Measurements from ENCODE around the gene SAMD8. TPM values are rescaled to one million over a fixed set of nuclear protein-coding genes. Genes with fewer than 3 reads are reported as not detected.
A peak's percentile ranks its signal among the peaks of the same experiment; 100 is the strongest.
"Not testable (repeated sequence)": the region's sequence is repeated elsewhere in the genome, so short reads cannot be mapped to it uniquely, and the experiment has no call there.

The SAMD8 gene
- polyA plus RNA-seq, 6 donors from 2014 or later, result 11.9 to 20.1 (median 15.6) TPM

GRCh38 chr10:75203724-75204123 lies 92.3 kb downstream of the SAMD8 start:
- ATAC-seq (ENCODE audit: low read depth in 2 of 2) (no peak), DNase-seq (no peak)
- Mint-ChIP-seq H3K4me1 (peaks cover 0 to 4% (median 0%) of the 10 kb centered on the region in 3 donors), H3K4me3 (no peak overlapping the region), H3K36me3 (no peaks in the 10 kb centered on the region), H3K9me3 (no peaks in the 10 kb centered on the region), H3K27me3 (no peaks in the 10 kb centered on the region), H3K27ac (no peak overlapping the region)

DNA sequence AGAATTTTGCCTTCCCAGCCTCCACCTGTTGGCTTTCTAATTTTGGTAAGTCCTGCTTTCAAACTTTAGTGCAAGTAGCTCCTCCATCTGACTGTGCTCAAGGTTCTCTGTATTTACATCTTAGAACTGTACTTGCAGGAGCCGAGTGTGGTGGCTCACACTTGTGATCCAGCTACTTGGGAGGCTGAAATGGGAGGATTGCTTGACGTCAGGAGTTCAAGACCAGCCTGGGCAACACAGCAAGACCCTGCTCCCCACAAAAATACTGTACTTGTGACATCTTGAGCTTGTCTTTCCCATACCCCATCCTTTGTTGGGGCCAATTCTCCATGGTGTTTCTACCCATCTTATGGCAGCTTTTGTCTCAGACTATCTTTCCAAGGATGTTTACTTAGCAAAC lies 94.5 kb downstream of the SAMD8 start:
- H3K9me3 Mint-ChIP-seq, result no peaks in the 10 kb centered on the region
- no peaks in the 10 kb centered on the region for H3K36me3 Mint-ChIP-seq
- peaks cover 0 to 8% (median 5%) of the 10 kb centered on the region in 3 donors for H3K4me1 Mint-ChIP-seq
- no peak for ATAC-seq (ENCODE audit: low read depth in 2 of 2)
- H3K4me3 Mint-ChIP-seq, result no peak overlapping the region
- no peaks in the 10 kb centered on the region for H3K27me3 Mint-ChIP-seq
- DNase-seq, result no peak
- H3K27ac Mint-ChIP-seq, result no peak overlapping the region

DNA sequence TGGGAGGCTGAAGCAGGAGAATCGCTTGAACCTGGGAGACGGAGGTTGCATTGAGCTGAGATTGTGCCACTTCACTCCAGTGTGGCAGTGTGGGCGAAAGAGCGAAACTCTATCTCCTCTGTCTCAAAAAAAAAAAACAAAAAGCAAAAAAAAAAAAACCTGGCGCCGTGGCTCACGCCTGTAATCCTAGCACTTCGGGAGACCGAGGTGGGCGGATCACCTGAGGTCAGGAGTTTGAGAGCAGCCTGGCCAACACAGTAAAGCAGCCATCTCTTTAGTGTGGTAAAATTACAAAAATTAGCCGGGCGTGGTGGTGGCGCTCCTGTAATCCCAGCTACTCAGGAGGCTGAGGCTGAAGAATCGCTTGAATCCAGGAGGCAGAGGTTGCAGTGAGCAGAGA lies 95.2 kb downstream of the SAMD8 start:
- not testable (repeated sequence) for ATAC-seq (ENCODE audit: low read depth in 2 of 2); H3K27me3 Mint-ChIP-seq; DNase-seq; H3K9me3 Mint-ChIP-seq; H3K36me3 Mint-ChIP-seq
- Mint-ChIP-seq H3K27ac (peak overlapping the region in 1 of 6 donors; percentile 66), H3K4me1 (peaks cover 5 to 14% (median 10%) of the 10 kb centered on the region in 3 donors), H3K4me3 (peak overlapping the region in 1 of 8 donors; percentile 47)

GRCh38 chr10:75207079-75207856 lies 95.8 kb downstream of the SAMD8 start:
- no peaks in the 10 kb centered on the region for H3K36me3 Mint-ChIP-seq
- DNase-seq (no peak), ATAC-seq (ENCODE audit: low read depth in 2 of 2) (no peak)
- no peaks in the 10 kb centered on the region for H3K9me3 Mint-ChIP-seq
- H3K27ac Mint-ChIP-seq, result peak overlapping the region in 4 of 6 donors; percentile 22 to 66 (median 40)
- H3K27me3 Mint-ChIP-seq, result no peaks in the 10 kb centered on the region
- H3K4me1 Mint-ChIP-seq, result peaks cover 6 to 16% (median 11%) of the 10 kb centered on the region in 3 donors
- peak overlapping the region in 3 of 8 donors; percentile 16 to 84 (median 30) for H3K4me3 Mint-ChIP-seq

DNA sequence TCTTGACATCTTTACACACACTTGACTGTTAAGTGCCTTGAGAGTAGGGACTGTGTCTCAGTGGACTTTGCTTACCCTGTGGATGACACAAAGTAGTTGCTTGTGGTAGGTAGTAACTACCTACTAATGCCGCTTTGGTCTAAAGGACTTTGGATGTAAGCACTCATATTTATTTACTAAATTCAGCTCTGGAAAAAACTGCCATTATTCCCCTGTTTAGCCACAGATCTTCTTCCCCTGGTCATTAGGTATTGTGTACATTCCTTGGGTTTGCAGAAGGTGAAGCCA lies 96.3 kb downstream of the SAMD8 start:
- Mint-ChIP-seq H3K4me3 (peak overlapping the region in 1 of 8 donors; percentile 84), H3K27me3 (no peaks in the 10 kb centered on the region), H3K36me3 (no peaks in the 10 kb centered on the region), H3K4me1 (peaks cover 6 to 21% (median 11%) of the 10 kb centered on the region in 3 donors), H3K9me3 (no peaks in the 10 kb centered on the region), H3K27ac (peak overlapping the region in 2 of 6 donors; percentile 59 to 98)
- ATAC-seq (ENCODE audit: low read depth in 2 of 2) (no peak), DNase-seq (no peak)

- no peaks in the 10 kb centered on the region for H3K9me3 Mint-ChIP-seq
- H3K27me3 Mint-ChIP-seq, result no peaks in the 10 kb centered on the region
- ATAC-seq (ENCODE audit: low read depth in 2 of 2), result no peak
- peaks cover 6 to 23% (median 11%) of the 10 kb centered on the region in 3 donors for H3K4me1 Mint-ChIP-seq
- DNase-seq, result no peak
- H3K4me3 Mint-ChIP-seq, result peak overlapping the region in 6 of 8 donors; percentile 12 to 84 (median 50)
- H3K36me3 Mint-ChIP-seq, result no peaks in the 10 kb centered on the region
- peak overlapping the region in 3 of 6 donors; percentile 59 to 98 (median 75) for H3K27ac Mint-ChIP-seq
These were observed 96.7 kb downstream of the SAMD8 start for GRCh38 chr10:75208181-75208580.

DNA sequence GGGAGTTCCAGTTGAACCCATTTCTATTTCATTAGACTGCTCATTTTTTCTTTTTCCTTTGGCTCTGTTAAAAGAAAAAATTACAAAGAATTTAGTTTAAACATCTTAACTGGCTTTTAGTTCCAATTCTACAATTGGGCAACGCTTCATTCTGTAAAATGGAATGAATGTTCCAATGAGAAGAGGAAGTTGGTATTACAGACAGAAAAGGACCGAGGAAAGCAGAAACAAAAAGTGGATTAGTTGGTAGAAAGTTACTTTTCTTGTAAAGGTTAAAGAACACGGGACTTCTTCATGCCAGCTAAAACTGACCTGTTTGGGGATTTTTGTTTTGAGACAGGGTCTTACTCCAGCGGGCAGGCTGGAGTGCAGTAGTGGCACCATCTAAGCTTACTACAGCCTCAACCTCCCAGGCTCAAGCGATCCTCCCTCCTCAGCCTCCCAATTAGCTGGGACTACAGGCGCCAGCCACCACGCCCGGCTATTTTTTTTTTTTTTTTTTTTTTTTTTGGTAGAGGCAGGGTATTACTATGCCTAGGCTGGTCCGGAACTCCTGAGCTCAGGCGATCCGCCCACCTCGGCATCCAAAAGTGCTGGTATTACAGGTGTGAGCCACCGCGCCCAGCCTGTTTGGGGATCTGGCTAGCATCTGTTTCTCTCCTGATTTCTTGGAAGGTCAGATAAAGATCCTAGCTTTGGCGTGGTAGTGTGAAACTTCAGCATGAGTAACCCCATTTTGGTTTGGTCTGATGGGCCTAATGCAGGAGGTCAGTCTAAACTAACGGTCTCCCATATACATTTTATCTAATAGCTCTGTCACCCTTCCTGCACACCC lies 97.8 kb downstream of the SAMD8 start:
- H3K27ac Mint-ChIP-seq, result peak overlapping the region; percentile 98 to 100 (median 100)
- H3K27me3 Mint-ChIP-seq, result no peaks in the 10 kb centered on the region
- no peaks in the 10 kb centered on the region for H3K9me3 Mint-ChIP-seq
- DNase-seq (no peak), ATAC-seq (ENCODE audit: low read depth in 2 of 2) (no peak)
- peaks cover 10 to 27% (median 11%) of the 10 kb centered on the region in 3 donors for H3K4me1 Mint-ChIP-seq
- peak overlapping the region; percentile 91 to 100 (median 99) for H3K4me3 Mint-ChIP-seq
- peaks cover 0 to 4% of the 10 kb centered on the region in 2 donors for H3K36me3 Mint-ChIP-seq

GRCh38 chr10:75209921-75210281 lies 98.4 kb downstream of the SAMD8 start:
- peaks cover 10 to 30% (median 11%) of the 10 kb centered on the region in 3 donors for H3K4me1 Mint-ChIP-seq
- H3K36me3 Mint-ChIP-seq, result peaks cover 0 to 4% of the 10 kb centered on the region in 2 donors
- no peaks in the 10 kb centered on the region for H3K9me3 Mint-ChIP-seq
- peak overlapping the region; percentile 91 to 100 (median 99) for H3K4me3 Mint-ChIP-seq
- H3K27ac Mint-ChIP-seq, result peak overlapping the region; percentile 98 to 100 (median 100)
- DNase-seq (no peak), ATAC-seq (ENCODE audit: low read depth in 2 of 2) (peak; percentile 52)
- no peaks in the 10 kb centered on the region for H3K27me3 Mint-ChIP-seq

- peaks cover 0 to 4% of the 10 kb centered on the region in 2 donors for H3K36me3 Mint-ChIP-seq
- H3K27me3 Mint-ChIP-seq, result no peaks in the 10 kb centered on the region
- H3K9me3 Mint-ChIP-seq, result no peaks in the 10 kb centered on the region
- H3K4me3 Mint-ChIP-seq, result peak within 1 kb of the TSS; percentile 91 to 100 (median 99)
- ATAC-seq (ENCODE audit: low read depth in 2 of 2) (peak; percentile 81), DNase-seq (peak; percentile 99)
- peak within 1 kb of the TSS; percentile 98 to 100 (median 100) for H3K27ac Mint-ChIP-seq
- H3K4me1 Mint-ChIP-seq, result peaks cover 10 to 30% (median 11%) of the 10 kb centered on the region in 3 donors
These were observed 99.0 kb downstream of the SAMD8 start, which contains the start of gene VDAC2 for GRCh38 chr10:75210282-75211006. Gene VDAC2 (plus strand): TSS chr10:75210796. CDS start chr10:75211159, 363 bp downstream.

DNA sequence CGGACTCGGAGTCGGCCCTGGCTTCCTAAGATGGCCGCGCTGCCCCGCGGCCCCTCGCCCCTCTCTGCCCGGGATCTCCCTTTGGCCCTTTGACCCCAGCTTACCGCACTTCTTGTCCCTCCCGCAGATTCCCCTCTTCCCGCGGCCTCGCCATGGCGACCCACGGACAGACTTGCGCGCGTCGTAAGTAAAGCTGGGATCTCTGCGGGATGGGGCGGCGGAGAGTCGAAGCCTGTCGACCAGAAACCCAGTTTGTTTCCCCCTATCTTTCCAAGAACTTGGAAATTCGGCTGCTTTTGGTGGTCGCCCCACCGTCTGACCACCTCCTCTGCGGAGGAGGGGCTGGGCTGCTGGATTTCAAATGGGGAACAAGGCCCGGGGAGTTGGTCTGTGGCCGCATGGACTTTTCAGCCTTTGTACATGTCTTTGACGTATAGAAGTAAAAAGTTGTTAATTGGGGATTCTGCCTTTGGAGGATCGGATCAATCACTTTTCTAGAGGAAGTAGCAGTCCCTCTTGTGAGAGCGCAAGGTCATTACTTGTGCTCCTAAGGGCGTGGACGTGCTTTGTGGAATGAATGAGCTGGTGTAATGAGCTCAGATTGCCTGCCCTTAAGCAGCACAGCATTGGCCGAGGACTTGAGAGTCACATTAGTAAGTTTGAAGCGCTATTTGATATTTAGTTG lies 99.7 kb downstream of the SAMD8 start:
- DNase-seq (peak; percentile 19), ATAC-seq (ENCODE audit: low read depth in 2 of 2) (no peak)
- H3K4me1 Mint-ChIP-seq, result peaks cover 11 to 34% (median 15%) of the 10 kb centered on the region in 3 donors
- H3K4me3 Mint-ChIP-seq, result peak overlapping the region; percentile 91 to 100 (median 98)
- no peaks in the 10 kb centered on the region for H3K9me3 Mint-ChIP-seq
- H3K36me3 Mint-ChIP-seq, result peaks cover 0 to 7% of the 10 kb centered on the region in 2 donors
- no peaks in the 10 kb centered on the region for H3K27me3 Mint-ChIP-seq
- H3K27ac Mint-ChIP-seq, result peak overlapping the region; percentile 95 to 100 (median 98)

DNA sequence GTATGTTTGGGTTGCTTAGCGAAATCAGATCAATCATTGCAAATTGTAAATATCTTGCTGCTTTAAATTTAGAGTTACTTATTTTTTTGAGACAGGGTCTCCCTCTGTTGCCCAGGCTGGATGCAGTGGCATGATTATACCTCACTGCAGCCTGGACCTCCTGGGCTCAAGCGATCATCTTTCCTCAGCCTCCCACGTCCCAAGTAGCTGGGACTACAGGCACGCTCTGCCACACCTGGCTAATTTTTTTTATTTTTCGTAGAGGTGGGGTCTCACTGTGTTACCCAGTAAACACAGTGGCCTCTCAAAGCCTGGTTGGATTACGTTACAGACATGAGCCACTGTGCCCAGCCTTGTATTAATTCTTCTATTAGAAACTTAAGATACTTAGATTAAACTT lies 100.9 kb downstream of the SAMD8 start:
- ATAC-seq (ENCODE audit: low read depth in 2 of 2), result no peak
- Mint-ChIP-seq H3K9me3 (no peaks in the 10 kb centered on the region), H3K27ac (peak overlapping the region; percentile 20 to 98 (median 68)), H3K36me3 (peaks cover 0 to 8% of the 10 kb centered on the region in 2 donors), H3K4me3 (peak overlapping the region; percentile 17 to 100 (median 94)), H3K4me1 (peaks cover 11 to 41% (median 17%) of the 10 kb centered on the region in 3 donors), H3K27me3 (no peaks in the 10 kb centered on the region)
- DNase-seq, result no peak

DNA sequence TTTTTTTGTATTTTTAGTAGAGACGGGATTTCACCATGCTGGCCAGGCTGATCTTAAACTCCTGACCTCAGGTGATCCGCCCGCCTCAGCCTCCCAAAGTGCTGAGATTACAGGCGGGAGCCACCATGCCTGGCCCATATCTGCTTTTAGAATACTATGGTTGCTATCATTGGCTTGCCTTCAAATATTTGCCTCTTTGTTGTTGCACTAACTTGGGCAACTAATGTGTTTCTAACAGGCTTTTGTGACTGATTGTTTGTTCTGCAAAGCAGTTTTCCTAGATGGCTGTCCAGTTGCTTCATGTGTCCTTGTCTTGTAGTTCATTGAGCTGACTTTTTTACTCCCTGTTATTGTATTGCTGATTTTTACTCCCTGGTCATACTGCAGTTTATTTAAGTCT lies 108.8 kb downstream of the SAMD8 start:
- Mint-ChIP-seq H3K4me3 (no peak overlapping the region), H3K36me3 (peaks cover 22% of the 10 kb centered on the region in 2 donors), H3K9me3 (no peaks in the 10 kb centered on the region), H3K27me3 (no peaks in the 10 kb centered on the region), H3K4me1 (peaks cover 19 to 29% (median 24%) of the 10 kb centered on the region in 3 donors), H3K27ac (no peak overlapping the region)
- DNase-seq, result no peak
- ATAC-seq (ENCODE audit: low read depth in 2 of 2), result no peak

All from naive B cell (primary cell).